Right hindlimb (tissue), 1 donor: ENCODE results near the gene STMN3.
"Not testable (repeated sequence)": the region's sequence is repeated elsewhere in the genome, so short reads cannot be mapped to it uniquely, and the experiment has no call there.

Source experiments
- DNase-seq: peaks from one replicate; pipeline ENCODE4 v3.0.0-alpha.2; 2018

Gene STMN3

DNA sequence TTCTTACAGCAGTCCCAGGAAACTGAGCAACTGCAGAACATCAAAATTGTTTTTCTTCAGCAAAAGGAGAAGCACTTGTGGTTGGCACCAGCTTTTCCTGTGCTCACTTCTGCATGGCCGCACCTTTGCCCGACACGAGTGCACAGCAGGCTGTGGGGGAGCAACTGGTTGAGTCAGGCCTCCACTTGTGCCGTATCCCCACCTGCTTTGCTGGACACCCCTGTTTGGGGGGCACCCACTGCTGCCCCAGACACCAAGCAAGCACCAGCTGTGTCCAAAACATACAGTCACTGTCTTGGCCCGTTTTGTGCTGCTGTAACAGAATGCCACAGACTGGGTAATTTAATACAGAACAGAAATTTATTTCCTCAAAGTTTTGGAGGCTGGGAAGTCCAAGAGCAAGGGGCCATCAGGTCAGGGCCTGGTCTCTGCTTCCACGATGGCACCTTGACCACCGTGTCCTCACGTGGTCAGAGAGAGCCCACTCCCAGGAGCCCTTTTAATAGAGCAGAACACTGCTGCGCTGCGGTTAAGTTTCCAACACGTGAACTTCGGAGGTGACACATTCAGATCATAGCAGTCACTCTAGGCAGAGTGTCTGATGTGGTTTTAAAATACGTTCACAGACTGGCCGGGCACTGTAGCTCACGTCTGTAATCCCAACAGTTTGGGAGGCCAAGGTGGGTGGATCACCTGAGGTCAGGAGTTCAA is 17.6 kb downstream of the STMN3 start:
- DNase-seq, result no peak

DNA sequence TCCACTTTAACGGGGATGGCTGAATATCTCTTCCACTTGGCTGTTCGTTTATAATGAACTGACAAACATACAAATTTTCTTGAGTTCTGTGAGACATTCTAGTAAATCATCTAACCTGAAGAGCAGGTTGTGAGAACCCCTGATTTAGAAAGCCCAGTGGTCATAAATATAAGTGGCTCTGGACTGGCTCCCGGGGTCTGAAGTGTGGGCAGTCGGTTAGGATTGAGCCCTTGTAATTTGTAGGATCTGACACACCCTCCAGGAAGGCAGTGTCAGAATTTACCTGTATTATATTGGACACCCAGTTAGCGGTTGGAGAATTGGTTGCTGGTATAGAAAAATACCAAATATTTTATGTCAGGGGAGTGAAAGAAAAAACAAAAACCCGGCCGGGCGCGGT is 19.5 kb downstream of the STMN3 start:
- DNase-seq, result no peak

DNA sequence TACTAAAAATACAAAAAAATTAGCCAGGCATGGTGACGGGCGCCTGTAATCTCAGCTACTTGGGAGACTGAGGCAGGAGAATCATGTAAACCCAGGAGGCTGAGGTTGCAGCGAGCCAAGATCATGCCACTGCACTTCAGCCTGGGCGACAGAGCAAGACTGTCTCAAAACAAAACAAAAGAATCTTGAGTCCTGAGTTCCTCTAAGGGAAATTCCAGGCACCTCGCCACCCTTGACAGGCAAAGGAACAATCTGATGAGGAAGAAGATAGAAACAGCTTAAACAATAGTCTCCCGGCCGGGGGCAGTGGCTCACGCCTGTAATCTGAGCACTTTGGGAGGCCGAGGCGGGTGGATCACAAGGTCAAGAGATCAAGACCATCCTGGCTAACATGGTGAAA is 21.8 kb downstream of the STMN3 start:
- not testable (repeated sequence) for DNase-seq

DNA sequence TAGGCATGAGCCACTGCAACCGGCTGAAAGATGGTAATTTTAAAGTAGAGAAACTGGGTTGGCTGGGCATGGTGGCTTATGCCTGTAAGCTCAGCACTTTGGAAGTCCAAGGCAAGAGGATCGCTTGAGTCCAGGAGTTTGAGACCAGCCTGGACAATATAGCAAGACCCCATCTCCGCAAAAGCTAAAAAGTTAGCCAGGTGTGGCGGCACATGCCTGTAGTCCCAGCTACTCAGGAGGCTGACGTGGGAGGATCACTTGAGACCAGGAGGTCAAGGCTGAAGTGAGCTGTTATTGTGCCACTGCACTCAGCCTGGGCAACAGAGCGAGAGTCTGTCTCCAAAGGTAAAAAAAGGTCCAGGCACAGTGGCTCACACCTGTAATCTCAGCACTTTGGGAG is 22.3 kb downstream of the STMN3 start:
- DNase-seq, result not testable (repeated sequence)

DNA sequence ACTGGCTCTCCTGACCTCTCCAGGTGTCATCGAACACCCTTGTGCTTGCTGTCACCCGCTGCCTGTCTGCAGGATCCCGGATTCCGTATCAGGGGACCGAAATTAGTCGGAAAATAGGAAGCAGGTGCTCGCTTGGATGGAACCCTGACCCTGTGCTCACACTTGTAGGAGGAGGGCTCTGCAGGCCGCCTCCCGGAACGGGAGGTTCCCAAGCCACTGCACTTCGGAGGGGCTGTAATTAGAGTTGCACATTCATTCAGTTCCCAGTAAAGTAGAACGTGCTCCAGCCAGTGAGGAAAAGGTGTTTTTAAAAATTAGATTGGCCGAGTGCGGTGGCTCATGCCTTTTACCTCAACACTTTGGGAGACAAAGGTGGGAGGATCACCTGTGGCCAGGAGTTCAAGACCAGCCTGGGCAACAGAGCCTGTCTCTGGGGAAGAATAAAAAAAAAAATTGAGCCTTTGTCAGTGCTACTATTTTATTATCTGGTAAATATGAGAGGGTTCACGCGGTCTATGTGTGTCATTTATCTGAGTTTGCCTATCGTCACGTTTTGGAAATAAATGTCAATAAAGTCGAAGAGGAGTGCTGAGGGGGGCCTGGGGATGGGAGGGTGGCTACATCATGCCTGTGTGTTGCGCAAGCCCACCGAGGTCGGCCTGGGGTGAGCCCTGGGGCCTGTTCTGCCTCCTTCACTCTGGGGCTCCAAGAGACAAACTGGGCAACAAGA is 24.8 kb downstream of the STMN3 start:
- peak; percentile 74 for DNase-seq

DNA sequence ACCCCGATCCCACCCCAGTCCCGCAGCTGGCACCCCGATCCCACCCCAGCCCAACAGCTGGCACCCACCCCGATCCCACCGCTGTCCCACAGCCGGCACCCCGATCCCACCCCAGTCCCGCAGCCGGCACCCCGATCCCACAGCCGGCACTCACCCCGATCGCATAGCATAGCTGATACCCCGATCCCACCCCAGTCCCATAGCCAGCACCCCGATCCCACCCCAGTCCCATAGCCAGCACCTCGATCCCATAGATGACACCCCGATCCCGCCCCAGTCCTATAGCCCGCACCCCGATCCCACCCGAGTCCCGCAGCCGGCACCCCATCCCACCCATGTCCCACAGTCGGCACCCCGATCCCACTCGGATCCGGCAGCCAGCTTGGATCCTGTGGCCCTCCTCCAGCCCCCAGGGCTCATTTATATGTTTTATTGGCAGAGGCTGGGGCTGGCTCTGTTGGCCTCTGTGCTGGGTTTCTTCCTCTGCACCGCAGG is 25.4 kb downstream of the STMN3 start:
- no peak for DNase-seq

DNA sequence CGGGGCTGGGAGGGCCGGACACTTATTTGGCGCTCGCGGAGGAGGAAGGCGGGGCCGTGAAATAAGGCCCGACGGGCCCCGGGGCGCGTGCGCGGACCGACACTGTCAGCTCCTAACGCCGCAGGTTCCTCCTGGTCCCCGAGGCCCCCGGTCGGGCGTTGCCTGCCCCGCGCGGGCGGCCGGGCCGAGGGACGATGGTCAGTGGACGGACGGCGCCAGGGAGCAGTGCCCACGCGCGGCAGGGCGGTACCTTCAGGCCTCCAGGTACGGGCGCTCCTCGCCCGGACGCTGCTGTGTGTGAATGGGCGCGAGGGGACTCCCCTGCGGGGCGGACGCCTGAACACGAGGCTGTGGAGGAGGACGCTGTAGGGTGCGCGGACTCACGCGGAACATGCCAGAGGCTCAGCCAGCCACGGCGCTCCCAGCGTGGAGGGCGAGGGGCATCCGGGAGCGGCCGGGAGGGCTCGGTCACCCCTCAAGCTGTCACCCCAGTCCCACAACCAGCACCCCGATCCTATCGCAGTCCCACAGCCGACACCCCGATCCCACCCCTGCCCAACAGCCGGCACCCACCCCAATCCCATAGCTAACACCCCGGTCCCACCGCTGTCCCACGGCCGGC is 26.0 kb downstream of the STMN3 start:
- DNase-seq, result peak; percentile 94

DNA sequence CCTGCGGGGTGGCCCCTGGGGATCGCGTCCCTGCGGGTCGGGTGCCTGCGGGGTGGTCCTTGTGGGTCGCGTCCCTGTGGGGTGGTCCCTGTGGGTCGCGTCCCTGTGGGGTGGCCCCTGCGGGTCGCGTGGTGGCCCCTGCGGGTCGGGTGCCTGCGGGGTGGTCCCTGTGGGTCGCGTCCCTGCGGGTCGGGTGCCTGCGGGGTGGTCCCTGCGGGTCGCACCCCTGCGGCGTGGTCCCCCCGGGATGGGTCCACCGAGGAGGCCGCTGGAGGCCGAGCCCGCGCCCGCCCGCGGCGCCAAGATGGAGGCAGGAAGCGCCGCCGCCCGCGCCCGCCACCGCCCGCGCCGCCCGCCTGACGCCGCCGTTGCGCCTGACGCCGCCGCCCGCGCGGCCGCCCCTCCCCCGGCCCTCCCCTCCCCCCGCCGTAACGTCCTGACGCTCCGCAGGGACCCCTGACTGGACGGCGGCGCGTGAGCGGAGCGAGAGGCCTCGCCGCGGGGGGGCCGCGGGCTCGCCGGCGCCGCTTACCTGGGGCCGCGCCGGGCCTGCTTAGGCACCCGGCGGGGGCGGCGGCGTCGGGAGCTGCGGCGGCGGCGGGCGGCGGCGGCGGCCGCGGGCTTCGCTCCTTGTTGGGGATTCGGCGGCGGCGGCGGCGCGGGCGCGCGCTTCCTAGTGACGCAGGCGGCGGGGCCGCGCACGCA is 26.6 kb downstream of the STMN3 start, which contains the start of gene GMEB2:
TSS of gene GMEB2 (minus strand) at position 678 of the 705 bp plus-strand sequence. CDS start 7,704 bp downstream, outside the sequence.
- DNase-seq, result peak; percentile 91

DNA sequence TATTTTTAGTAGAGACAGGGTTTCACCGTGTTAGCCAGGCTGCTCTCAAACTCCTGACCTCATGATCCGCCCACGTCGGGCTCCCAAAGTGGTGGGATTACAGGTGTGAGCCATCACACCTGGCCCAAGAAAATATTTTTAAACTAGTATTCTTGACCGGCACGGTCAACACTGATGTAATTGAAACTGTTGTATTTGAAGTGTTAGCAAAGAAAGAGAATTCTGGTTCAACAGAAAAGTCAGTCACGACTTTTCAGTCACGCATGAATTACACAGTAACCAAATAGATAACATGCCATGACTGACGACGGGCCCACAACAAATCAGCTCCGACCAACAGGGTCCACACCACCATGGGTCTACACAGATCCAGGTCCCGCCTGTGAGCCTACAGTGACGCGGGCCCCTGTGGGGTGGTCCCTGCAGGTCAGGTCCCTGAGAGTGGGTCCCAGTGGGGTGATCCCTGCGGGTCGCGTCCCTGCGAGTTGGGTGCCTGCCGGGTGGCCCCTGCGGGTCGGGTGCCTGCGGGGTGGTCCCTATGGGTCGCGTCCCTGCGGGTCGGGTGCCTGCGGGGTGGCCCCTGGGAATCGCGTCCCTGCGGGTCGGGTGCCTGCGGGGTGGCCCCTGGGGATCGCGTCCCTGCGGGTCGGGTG is 27.3 kb downstream of the STMN3 start:
- peak; percentile 47 for DNase-seq

DNA sequence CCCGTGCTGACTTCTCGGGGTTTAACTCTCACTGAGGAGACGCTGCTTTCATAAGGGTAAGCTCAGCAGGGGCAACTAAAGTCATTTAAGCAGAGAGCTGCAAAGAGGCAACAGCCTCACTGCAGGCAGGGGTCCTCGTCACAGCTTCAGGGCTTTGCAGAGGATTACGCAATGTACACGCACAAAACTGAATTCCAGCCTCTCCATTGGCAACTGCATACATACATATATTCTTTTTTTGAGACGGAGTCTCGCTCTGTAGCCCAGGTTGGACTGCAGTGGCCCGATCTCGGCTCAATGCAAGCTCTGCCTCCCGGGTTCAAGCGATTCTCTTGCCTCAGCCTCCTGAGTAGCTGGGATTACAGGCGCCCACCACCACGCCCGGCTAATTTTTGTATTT is 28.7 kb downstream of the STMN3 start:
- no peak for DNase-seq

DNA sequence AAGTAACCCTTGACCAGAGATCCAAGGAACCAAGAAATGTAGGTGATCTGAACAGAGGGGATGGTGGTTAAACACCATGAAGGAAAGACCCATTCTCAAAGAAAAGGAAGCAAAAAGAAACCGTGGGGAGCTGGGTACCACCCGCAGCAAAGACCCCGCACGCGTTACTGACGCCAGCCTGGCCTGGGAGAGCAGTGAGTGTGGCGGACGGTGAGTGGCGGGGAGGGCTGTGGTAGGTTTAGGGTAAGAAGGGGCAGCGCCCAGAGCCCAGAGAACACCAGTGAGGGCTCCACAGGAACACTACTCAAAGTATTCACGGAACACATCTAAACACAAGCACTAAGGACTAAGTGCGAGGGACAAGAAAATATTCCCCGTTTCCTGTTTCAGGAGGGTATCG is 30.5 kb downstream of the STMN3 start:
- DNase-seq, result no peak

DNA sequence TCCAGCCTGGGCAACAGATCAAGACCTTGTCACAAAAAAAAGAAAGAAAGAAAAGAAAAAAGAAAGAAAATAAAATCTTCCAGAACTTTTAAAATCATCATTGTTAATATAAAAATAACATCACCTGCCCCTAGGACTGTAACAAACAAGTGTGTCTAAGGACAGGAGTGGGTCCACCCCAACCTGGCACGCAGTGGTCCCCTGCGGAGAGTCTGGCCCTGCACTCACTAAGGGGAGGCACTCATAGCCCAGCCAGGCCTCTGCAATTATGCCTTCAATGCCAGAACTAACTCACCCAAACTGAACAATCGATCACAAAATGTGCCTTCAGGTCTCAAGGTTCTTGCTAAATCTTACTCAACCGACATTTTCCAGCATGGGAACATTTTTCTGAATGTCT is 31.1 kb downstream of the STMN3 start:
- no peak for DNase-seq

DNA sequence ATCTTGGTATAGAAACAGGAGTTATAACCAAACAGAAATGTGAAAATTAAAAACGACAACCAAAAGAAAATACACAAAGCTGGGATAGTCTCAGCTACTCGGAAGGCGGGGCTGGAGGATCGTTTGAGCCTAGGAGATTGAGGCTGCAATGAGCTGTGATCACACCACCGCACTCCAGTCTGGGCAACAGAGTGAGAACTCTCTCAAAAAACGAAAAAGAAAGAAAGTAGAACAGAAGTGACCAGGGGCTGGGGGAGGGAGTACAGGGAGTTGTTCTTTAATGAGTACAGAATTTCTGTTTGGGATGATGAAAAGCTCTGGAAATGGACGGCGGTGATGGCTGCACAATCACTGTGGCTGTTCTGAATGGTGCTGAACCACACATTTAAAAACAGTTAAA is 32.2 kb downstream of the STMN3 start:
- DNase-seq, result no peak

DNA sequence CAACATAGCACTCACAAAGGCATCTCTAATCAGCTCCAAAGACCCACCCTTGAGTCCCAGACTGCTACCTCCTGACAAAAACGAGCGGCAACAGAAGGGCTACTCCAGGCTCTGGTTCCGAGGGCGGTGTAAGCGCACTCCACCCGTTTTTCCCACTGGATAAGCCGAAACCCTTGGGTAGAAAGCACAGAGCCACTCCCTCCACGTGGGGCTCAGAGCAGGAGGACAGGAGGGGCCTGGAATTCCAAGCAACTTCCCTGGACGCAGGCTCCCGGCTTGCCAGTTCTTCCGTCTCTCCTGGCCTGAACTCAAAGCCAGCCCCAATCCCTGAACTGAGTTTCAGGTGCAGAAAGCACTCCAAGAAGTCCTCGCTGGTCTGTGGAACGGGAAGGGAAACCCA is 33.7 kb downstream of the STMN3 start:
- no peak for DNase-seq

DNA sequence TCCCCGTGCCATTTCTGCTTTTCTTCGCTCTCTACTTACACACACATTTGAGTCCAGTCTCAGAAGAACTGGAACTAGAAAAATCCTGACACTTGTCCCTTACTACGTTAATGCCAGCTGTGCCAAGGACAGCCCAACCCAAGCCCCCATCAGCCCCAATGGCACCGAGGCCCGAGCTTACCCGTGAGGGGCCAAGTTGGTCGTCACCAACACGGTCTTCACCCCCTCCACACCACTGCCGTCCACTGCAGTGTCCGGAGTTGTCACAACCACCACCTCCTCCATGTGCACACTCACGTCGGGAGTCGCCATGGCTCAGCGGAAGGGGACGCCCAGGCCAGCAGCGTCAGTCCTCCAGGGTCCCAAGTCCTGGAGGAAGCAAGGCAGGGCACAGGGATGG is 34.1 kb downstream of the STMN3 start:
- no peak for DNase-seq

DNA sequence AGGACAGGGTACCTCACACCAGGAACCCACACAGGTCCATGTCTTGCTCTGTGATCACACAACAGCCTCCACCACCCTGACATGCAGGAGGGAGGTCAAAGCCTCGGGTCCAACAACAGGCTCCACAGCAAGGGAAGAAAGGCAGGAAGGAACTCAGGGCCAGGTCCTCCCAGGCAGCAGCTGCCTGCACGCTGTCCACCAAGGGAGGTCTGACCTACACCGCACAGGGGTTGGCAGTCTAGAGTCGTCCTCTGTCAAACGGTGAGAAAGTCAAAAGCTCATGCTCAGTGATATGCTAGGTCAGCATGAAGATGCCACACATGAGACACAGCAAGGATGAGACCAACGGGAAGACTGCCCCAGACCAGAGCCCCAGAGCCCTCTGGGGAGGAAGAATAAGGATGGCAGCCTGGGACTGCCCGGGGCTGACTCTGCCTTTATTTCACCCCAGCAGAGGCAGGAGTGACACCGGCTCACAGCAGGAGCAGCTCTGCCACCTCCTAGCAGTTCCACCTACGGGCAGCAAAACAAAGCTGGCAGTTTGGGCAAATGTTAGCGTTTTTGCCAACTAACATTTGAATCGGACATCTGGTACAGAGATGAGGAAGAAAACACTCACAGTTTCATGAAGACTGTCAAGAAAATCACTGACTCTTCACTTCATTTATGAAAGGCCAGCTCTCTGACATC is 34.8 kb downstream of the STMN3 start:
- no peak for DNase-seq

DNA sequence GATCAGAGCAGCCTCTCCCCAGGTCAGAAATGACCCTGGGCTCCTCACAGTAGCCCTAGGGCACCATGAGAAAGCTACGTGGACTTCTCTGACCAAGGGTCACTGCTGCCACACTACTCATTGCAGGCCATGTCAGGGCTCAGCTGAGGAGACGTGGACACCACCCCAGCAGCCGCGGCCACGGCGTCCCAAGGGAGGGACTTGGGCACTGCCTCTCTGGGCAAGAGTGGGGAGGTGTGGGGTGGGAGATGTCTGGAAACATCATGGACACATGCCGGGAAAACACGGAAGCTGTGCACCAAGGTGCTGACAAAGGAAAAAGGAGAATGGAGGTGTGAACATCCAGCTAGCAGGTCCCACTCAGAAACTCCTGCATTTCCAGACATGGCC is 35.4 kb downstream of the STMN3 start:
- DNase-seq, result no peak

DNA sequence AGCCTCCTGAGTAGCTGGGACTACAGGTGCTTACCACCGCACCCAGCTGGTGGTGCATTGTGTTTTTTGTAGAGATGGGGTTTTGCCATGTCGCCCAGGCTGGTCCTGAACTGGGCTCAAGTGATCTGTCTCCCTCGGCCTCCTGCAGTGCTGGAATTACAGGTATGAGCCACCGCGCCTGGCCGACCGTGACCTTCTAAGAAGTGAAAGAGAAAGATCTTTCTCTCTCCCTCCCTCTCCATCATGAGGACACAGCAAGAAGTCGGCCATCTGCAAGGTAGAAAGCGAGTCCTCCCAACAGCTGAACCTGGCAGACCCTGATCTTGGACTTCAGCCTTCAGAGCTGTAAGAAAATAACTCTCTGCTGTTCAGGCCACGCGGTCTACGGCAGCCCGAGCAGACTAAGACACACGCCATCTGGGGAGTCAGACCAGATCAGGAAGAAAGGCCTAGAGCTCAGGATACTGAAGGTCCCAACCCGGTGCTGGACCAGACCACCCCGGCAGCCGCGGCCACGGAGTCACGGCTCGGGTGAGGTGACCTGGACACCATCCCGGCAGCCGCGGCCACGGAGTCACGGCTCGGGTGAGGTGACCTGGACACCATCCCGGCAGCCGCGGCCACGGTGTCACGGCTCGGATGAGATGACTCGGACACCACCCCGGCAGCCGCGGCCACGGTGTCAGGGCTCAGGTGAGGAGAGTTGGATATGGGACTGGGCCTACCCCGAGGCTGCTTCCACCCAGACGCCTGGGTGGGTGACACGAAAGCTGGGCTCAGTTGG is 35.9 kb downstream of the STMN3 start:
- no peak for DNase-seq

DNA sequence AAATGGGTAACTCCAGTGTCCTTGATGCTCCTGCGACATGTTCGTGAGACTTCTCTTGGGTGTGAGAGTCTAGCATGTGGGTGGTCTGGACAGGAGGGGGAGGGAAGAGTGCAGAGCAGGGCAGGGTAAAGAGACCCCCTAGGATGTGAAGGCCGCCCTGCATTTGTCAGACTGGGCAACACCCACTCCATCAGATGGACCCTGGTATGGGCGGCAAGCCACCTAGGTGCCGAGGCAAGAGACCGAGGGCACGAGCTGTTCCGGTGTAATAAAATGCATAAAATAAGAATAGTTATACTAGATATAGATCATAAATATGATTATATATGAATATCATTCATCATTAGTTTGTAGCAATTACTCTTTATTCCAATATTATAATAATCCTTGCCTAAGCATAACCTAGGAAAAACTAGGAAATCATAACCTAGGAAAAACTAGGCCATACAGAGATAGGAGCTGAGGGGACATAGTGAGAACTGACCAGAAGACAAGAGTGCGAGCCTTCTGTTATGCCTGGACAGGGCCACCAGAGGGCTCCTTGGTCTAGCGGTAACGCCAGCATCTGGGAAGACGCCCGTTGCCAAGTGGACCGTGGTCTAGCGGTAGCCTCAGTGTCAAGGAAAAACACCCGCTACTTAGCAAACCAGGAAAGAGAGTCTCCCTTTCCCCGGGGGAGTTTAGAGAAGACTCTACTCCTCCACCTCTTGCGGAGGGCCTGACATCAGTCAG is 39.2 kb downstream of the STMN3 start:
- DNase-seq, result not testable (repeated sequence)

DNA sequence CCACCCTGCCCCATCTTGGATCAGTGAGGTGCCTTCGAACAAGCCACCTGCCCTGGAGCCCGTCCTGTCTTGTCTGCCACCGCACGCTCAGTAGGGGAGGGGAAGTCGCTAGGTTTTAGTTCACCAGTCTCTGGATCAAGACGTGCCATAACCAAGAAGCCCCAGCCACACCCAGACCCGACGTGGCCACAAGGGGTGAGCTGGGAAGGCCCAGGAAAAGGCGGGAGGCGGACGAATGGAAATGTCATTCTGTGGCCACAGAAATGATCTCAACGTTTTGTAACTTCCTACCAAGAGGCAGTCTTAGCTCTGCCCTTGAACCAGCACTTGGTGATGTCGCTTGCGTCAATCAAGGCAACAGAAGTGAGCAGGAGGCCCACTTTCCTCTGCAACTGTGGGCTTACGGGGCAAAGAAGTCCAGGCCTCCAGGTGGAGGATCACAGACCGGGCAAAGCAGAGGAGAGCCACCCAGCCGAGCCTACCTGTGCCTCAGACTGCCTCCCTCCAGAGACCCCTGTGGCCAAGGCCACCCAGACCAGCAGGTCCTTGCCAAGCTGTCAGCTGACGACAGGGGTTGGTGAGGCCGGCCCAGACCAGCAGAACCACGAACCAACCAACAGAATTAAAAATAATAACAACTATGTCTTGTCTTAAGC is 40.8 kb downstream of the STMN3 start:
- no peak for DNase-seq
